Small intestine (tissue), 7 donors: ENCODE data around the gene STX1B. TPM values are rescaled to one million over a fixed set of nuclear protein-coding genes. Genes with fewer than 3 reads are reported as not detected.

Experiments used
- DNase-seq, 2 donors: peaks; one replicate each; pipeline versions ENCODE4 v3.0.0 to v3.0.0-alpha.2; 2013
- FAIRE-seq: peaks from 2 replicates; lab custom pipeline; 2012; peaks lifted over from hg19 to GRCh38; lab: Jason Lieb, UNC
- H3K27ac ChIP-seq, 3 donors: one replicate each; pipeline ENCODE4 v1.5.1; 2013; ENCODE audit warnings: low read length in 2 of 3, mild to moderate bottlenecking in 2 of 3, control low read depth in 1 of 3, inconsistent platforms in 1 of 3, low read depth in 1 of 3, moderate library complexity in 1 of 3
- H3K27me3 ChIP-seq, 3 donors: one replicate each; pipeline ENCODE4 v1.6.1; 2013; ENCODE audit warnings: low read length in 3 of 3, inconsistent platforms in 1 of 3; ENCODE audit not compliant: control insufficient read depth in 3 of 3, insufficient read depth in 3 of 3
- H3K36me3 ChIP-seq, 3 donors: one replicate each; pipeline ENCODE4 v1.6.1; 2013; ENCODE audit warnings: low read length in 3 of 3, inconsistent platforms in 1 of 3, low read depth in 1 of 3, mild to moderate bottlenecking in 1 of 3, moderate library complexity in 1 of 3; ENCODE audit not compliant: control insufficient read depth in 3 of 3, insufficient read depth in 2 of 3
- H3K4me1 ChIP-seq, 3 donors: one replicate each; pipeline ENCODE4 v1.6.1; 2013; ENCODE audit warnings: low read length in 2 of 3, inconsistent platforms in 1 of 3, low read depth in 1 of 3, mild to moderate bottlenecking in 1 of 3, moderate library complexity in 1 of 3; ENCODE audit not compliant: control insufficient read depth in 3 of 3, insufficient read depth in 2 of 3
- H3K4me3 ChIP-seq, 3 donors: one replicate each; pipeline ENCODE4 v1.5.1; 2013; ENCODE audit warnings: low read length in 3 of 3, control low read depth in 1 of 3, inconsistent platforms in 1 of 3, low read depth in 1 of 3, mild to moderate bottlenecking in 1 of 3, moderate library complexity in 1 of 3
- H3K9me3 ChIP-seq, 2 donors: one replicate each; pipeline ENCODE4 v1.6.1; 2013; ENCODE audit warnings: low read depth in 1 of 2, low read length in 1 of 2; ENCODE audit not compliant: control insufficient read depth in 2 of 2, insufficient read depth in 1 of 2
- WGBS, 3 donors: extraction: QIAGEN DNeasy Blood & Tissue Kit; methylation state at CpG; one replicate each; pipeline ENCODE4 v1.1.7; 2013; 5-methylcytosine and 5-hydroxymethylcytosine counted together
- polyA plus RNA-seq, 4 donors: library from polyadenylated mRNA; stranded (reverse) in 3 of 4; unstranded in 1 of 4; fragments of 200-250 nt in 3 of 4; fragments of 120-200 nt in 1 of 4; gene quantifications; one replicate each; pipeline versions ENCODE4 v1.2.1 to v1.2.3, GENCODE V29; 2013
- donor health status: healthy with polysubstance abuse.
- donor health status: control.
- donor health status: control.
- donor health status: Bipolar disorder and iron deficiency.
- donor health status: healthy.

The STX1B gene
- polyA plus RNA-seq, 4 donors, result 0.64 to 1.5 TPM; not detected in 2

DNA sequence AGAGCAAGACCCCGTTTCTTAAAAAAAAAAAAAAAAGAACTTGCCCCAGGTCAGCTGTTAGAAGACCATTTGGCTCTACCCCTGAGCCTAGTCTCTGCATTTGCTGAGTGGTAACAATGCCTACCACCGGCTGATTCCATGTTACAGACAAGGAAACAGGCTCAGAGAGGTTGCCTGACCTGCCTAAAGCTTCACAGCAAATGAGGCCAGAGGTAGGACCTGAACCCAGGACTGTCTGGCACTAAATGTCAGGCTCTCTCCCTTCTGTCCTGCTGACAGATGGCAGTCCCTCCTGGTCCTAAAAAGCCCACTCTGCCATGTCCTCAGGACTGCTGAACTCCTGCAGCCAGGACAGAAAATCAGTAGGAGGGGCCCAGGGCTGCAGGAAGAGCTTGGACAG, 5.8 kb downstream of the STX1B start:
- no peak for DNase-seq
- Histone ChIP-seq H3K27ac (no peak overlapping the region), H3K4me1 (peaks cover 0 to 10% (median 0%) of the 10 kb centered on the region in 3 donors), H3K9me3 (no peaks in the 10 kb centered on the region), H3K36me3 (no peaks in the 10 kb centered on the region), H3K27me3 (peaks cover 0 to 41% (median 2%) of the 10 kb centered on the region in 3 donors), H3K4me3 (no peak overlapping the region)
- WGBS, 3 donors, result 61 to 84% (median 67%) methylated on average over 2 of the region's 2 CpGs
- FAIRE-seq, result no peak

DNA sequence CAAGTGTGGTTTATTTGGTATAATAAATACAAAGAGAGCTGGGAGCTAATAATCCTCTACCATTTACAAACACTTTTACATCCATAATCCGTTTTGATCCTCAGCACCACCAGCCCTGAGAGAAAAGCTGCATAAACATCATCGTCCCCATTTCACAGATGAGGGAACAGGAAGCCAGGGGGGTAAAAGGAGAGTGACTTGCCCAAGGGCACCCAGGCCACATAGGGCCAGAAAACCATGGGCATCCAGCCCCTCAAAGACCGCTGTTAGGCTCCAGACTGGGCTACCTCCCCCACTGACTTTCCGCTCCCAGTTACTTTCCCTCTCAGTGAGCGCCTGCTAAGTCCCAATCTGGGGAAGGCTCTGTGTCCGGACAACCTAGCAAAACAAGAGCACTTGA, 6.7 kb downstream of the STX1B start:
- DNase-seq, result no peak
- H3K4me1 ChIP-seq, result peaks cover 0 to 18% (median 0%) of the 10 kb centered on the region in 3 donors
- no peak overlapping the region for H3K4me3 ChIP-seq
- H3K27me3 ChIP-seq, result peaks cover 0 to 32% (median 2%) of the 10 kb centered on the region in 3 donors
- no peak for FAIRE-seq
- WGBS, 3 donors, result 80 to 87% (median 83%) methylated on average over 6 of the region's 6 CpGs
- H3K9me3 ChIP-seq, result no peaks in the 10 kb centered on the region
- H3K36me3 ChIP-seq, result no peaks in the 10 kb centered on the region
- H3K27ac ChIP-seq, result no peak overlapping the region

DNA sequence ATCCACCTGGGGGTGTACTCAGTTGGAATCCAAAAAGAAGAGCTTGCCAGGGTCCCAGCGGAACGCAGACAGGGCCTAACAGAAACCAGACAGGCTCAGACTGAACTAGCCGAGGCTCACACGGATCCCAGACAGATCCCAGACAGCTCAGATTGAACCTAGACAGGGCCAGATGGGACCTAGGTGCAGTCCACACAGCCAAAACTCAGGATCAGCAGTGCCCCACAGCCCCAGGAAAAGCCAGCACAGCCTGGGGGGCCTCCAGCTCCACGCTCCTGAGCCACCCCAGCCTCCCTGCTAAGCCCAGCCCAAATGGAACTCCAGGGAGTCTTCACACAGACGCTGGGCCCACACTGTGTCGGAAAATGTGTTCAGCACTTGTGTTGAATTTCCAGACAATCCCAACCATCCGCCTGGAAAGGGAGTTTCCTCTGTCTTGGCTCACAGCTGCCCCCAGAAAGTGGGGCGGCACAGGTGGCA, 7.5 kb downstream of the STX1B start:
- Histone ChIP-seq H3K9me3 (no peaks in the 10 kb centered on the region), H3K27ac (no peak overlapping the region), H3K27me3 (peaks cover 0 to 27% (median 2%) of the 10 kb centered on the region in 3 donors), H3K4me3 (no peak overlapping the region), H3K36me3 (no peaks in the 10 kb centered on the region), H3K4me1 (peaks cover 0 to 27% (median 0%) of the 10 kb centered on the region in 3 donors)
- no peak for FAIRE-seq
- 85 to 91% (median 90%) methylated on average over 9 of the region's 9 CpGs for WGBS, 3 donors
- DNase-seq, result no peak

DNA sequence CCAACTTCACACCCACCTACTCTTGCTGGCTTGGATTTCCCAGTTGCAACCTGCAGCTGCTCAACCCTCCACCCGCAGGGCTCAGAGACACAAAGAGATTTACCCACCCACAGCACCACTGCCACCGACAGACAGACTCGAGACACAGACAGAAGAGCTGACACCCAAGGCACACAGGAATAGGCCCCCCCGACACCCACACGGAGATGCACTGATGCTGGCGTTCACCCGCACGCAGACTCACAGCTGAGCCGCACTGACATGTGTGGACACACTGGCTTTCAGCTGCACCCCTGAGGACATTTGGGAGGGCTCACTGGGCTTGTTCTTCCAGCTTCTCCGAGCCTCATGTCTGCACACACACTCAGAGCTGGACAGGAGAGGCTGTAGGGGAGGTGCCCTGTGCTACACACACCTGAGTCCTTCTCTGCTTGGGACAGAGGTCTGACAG, 8.2 kb downstream of the STX1B start:
- Histone ChIP-seq H3K36me3 (no peaks in the 10 kb centered on the region), H3K4me3 (no peak overlapping the region), H3K9me3 (no peaks in the 10 kb centered on the region), H3K4me1 (peaks cover 0 to 33% (median 0%) of the 10 kb centered on the region in 3 donors), H3K27ac (no peak overlapping the region), H3K27me3 (peaks cover 0 to 21% (median 2%) of the 10 kb centered on the region in 3 donors)
- DNase-seq, result no peak
- no peak for FAIRE-seq
- 74 to 80% (median 78%) methylated on average over 10 of the region's 10 CpGs for WGBS, 3 donors

DNA sequence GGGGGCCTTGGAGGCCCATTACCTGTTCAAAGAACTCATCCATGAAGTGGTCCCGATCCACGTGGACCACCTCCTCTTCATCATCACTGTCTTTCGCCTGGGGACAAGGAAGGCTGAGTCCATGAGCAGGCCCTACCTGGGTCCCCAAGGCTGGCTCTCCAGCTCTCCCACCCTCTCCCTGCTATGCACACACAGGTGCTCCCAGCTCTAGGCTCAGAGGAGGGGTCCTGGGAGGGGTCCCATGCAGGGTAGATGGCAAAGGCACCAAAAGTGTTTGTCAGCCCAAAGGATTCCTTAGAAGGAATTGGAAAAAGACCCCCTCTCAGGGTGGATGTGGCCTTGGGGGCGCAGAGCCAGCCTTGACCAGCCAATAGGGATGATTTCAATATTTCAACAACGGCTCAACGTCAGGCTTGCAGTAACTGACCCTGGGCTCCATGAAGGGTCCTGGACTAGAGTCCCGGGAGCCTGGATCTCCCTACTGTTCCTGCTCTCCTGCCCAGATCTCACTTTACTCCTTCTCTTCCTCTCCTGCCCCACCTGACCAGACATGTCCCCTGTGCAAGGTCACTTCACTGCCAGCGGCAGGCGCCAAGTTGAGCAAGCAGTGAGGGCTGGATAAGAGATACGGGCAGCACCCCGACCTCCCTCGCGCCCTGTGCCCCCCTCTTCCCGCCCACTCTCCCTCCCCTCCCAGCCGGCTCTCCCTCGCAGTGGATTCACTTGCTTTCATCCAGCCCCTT, 8.8 kb downstream of the STX1B start:
- H3K4me1 ChIP-seq, result peaks cover 0 to 34% (median 0%) of the 10 kb centered on the region in 3 donors
- H3K4me3 ChIP-seq, result no peak overlapping the region
- H3K36me3 ChIP-seq, result no peaks in the 10 kb centered on the region
- no peak for FAIRE-seq
- no peak overlapping the region for H3K27ac ChIP-seq
- WGBS, 3 donors, result 30 to 62% (median 53%) methylated on average over 15 to 16 of the region's 16 CpGs
- peak in 1 of 2 donors; percentile 37 for DNase-seq
- H3K9me3 ChIP-seq, result no peaks in the 10 kb centered on the region
- peaks cover 0 to 15% (median 2%) of the 10 kb centered on the region in 3 donors for H3K27me3 ChIP-seq

DNA sequence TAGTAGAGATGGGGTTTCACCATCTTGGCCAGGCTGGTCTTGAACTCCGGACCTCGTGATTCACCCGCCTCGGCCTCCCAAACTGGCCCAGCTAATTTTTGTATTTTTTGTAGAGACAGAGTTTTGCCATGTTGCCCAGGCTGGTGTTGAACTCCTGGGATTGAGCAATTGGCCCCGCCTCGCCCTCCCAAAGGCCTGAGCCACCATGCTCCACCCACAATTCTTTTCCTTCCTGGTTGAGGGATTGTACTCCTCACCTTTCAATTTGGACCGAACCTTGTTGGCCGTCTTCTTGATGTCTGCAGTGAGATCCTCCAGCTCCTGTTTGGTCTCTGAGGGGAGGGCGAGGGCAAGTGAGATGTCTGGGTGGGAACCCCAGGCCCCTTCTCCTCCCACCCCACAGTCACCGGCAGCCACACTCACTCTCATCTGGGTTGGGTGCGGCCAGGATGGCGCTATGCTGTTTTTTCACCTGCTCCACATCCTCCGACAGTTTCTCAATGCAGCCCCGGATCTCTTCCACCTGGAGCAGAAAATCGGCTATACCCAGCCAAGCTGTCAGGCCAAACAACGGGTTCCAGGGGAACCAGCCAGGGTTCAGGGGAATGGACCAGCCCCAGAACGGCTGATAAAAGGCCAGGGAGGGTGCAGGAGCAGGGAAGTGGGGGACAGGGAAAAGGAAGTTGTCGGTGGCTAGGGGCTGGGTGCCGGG, 9.6 kb downstream of the STX1B start:
- H3K27ac ChIP-seq, result no peak overlapping the region
- peaks cover 0 to 9% (median 0%) of the 10 kb centered on the region in 3 donors for H3K27me3 ChIP-seq
- peaks cover 0 to 40% (median 0%) of the 10 kb centered on the region in 3 donors for H3K4me1 ChIP-seq
- WGBS, 3 donors, result 58 to 84% (median 69%) methylated on average over 19 of the region's 19 CpGs
- DNase-seq (peak in 1 of 2 donors; percentile 48), FAIRE-seq (no peak)
- no peaks in the 10 kb centered on the region for H3K9me3 ChIP-seq
- no peak overlapping the region for H3K4me3 ChIP-seq
- no peaks in the 10 kb centered on the region for H3K36me3 ChIP-seq

DNA sequence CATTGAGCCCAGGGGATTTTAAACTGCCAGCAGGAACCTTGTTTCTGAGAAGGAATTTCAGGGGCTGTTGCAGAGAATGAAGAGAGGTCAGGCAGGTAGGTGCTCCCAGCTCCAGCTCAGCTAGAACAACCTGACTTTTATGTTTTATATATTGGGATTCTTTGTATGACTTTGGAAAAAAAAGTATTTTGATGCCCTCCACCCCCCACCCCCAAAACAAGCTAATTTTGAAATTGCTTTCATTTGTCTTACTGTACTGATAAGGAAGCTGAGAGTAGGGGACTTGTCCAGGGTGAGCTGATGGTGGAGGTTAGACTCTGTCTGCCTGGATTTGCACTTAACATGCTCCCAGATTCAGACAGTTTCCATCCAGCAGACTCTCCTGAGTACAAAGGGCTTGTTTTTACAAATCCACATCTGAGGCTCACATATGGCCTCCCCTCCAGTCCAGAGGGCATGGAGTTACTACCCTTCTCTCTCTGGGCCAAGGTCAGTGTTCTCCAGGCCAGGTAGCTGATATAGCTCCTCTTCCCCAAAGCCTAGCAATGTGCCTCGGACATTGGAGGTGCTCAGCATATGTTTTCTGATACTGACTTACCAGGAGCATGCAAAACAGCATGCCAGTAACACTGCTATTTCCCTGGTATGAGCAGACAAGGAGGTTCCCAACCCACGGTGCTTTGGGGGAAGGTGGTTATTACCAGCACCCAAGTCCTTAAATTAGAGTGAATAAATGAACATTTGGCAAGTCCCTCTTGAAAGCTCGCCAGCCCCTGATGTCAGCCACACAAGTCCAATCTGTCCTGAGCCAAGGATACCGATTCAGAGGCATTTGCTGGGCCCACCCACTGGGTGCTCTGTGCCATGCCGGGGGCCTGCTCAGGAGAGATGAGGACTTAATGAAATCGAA, 11.3 kb downstream of the STX1B start:
- H3K4me3 ChIP-seq, result no peak overlapping the region
- no peaks in the 10 kb centered on the region for H3K36me3 ChIP-seq
- WGBS, 3 donors, result 61 to 69% (median 65%) methylated on average over 6 of the region's 6 CpGs
- H3K27me3 ChIP-seq, result no peaks in the 10 kb centered on the region
- FAIRE-seq (no peak), DNase-seq (peak; percentile 41 to 71)
- H3K9me3 ChIP-seq, result no peaks in the 10 kb centered on the region
- H3K27ac ChIP-seq, result peak overlapping the region in 1 of 3 donors; percentile 2
- H3K4me1 ChIP-seq, result peaks cover 0 to 40% (median 0%) of the 10 kb centered on the region in 3 donors
